Mucosa of rectum (tissue), 2 donors: Measurements from ENCODE around the gene CEP85L.

Experiments
- H3K27ac ChIP-seq, 2 donors: one replicate each; pipeline ENCODE4 v1.7.0; 2013; ENCODE audit warnings: inconsistent platforms in 2 of 2, low read depth in 2 of 2, low read length in 2 of 2
- H3K27me3 ChIP-seq, 2 donors: one replicate each; pipeline ENCODE4 v1.7.0; 2013; ENCODE audit warnings: low read length in 2 of 2; ENCODE audit not compliant: control insufficient read depth in 2 of 2, insufficient read depth in 2 of 2
- H3K36me3 ChIP-seq, 2 donors: one replicate each; pipeline ENCODE4 v1.7.0; 2013; ENCODE audit warnings: low read length in 2 of 2; ENCODE audit not compliant: control insufficient read depth in 2 of 2, insufficient read depth in 2 of 2
- H3K4me1 ChIP-seq, 2 donors: one replicate each; pipeline ENCODE4 v1.7.0; 2013; ENCODE audit warnings: low read length in 2 of 2, mild to moderate bottlenecking in 1 of 2; ENCODE audit not compliant: control insufficient read depth in 2 of 2, insufficient read depth in 2 of 2
- H3K4me3 ChIP-seq, 2 donors: one replicate each; pipeline ENCODE4 v1.7.0; 2013; ENCODE audit warnings: low read length in 2 of 2
- H3K9ac ChIP-seq, 2 donors: one replicate each; pipeline ENCODE4 v1.7.0; 2013; ENCODE audit warnings: low read length in 2 of 2, low read depth in 1 of 2, mild to moderate bottlenecking in 1 of 2
- H3K9me3 ChIP-seq, 2 donors: one replicate each; pipeline ENCODE4 v1.7.0; 2013; ENCODE audit warnings: low read length in 2 of 2; ENCODE audit not compliant: control insufficient read depth in 2 of 2
- donor health status: healthy.
- donor health status: Normal muscosa, but diverticular disease.

CEP85L gene

GRCh38 chr6:118645395-118645794 is 6.0 kb downstream of the CEP85L start:
- Histone ChIP-seq H3K27me3 (peaks cover 3 to 4% of the 10 kb centered on the region in 2 donors), H3K9ac (no peak overlapping the region), H3K9me3 (no peaks in the 10 kb centered on the region), H3K36me3 (no peaks in the 10 kb centered on the region), H3K4me3 (no peak overlapping the region), H3K4me1 (peaks cover 2 to 3% of the 10 kb centered on the region in 2 donors), H3K27ac (no peak overlapping the region)

- Histone ChIP-seq H3K36me3 (no peaks in the 10 kb centered on the region), H3K9ac (no peak overlapping the region), H3K9me3 (no peaks in the 10 kb centered on the region), H3K4me3 (no peak overlapping the region), H3K27ac (no peak overlapping the region), H3K4me1 (no peaks in the 10 kb centered on the region), H3K27me3 (no peaks in the 10 kb centered on the region)
These were observed 7.4 kb downstream of the CEP85L start for GRCh38 chr6:118644007-118644406.

GRCh38 chr6:118641042-118641441 is 10.3 kb downstream of the CEP85L start:
- Histone ChIP-seq H3K36me3 (no peaks in the 10 kb centered on the region), H3K27me3 (no peaks in the 10 kb centered on the region), H3K4me3 (no peak overlapping the region), H3K27ac (no peak overlapping the region), H3K4me1 (no peaks in the 10 kb centered on the region), H3K9ac (no peak overlapping the region), H3K9me3 (no peaks in the 10 kb centered on the region)

- Histone ChIP-seq H3K9me3 (no peaks in the 10 kb centered on the region), H3K4me1 (no peaks in the 10 kb centered on the region), H3K27me3 (no peaks in the 10 kb centered on the region), H3K9ac (no peak overlapping the region), H3K27ac (no peak overlapping the region), H3K36me3 (no peaks in the 10 kb centered on the region), H3K4me3 (no peak overlapping the region)
These were observed 12.1 kb downstream of the CEP85L start for GRCh38 chr6:118639054-118639964.

- H3K4me1 ChIP-seq, result no peaks in the 10 kb centered on the region
- H3K4me3 ChIP-seq, result no peak overlapping the region
- H3K27ac ChIP-seq, result no peak overlapping the region
- no peaks in the 10 kb centered on the region for H3K36me3 ChIP-seq
- no peak overlapping the region for H3K9ac ChIP-seq
- no peaks in the 10 kb centered on the region for H3K9me3 ChIP-seq
- no peaks in the 10 kb centered on the region for H3K27me3 ChIP-seq
These were observed 13.1 kb downstream of the CEP85L start for GRCh38 chr6:118638288-118638687.

- Histone ChIP-seq H3K9me3 (no peaks in the 10 kb centered on the region), H3K4me1 (no peaks in the 10 kb centered on the region), H3K27ac (no peak overlapping the region), H3K36me3 (no peaks in the 10 kb centered on the region), H3K4me3 (no peak overlapping the region), H3K9ac (no peak overlapping the region), H3K27me3 (no peaks in the 10 kb centered on the region)
These were observed 15.3 kb downstream of the CEP85L start for GRCh38 chr6:118635909-118636735.

- H3K36me3 ChIP-seq, result no peaks in the 10 kb centered on the region
- no peak overlapping the region for H3K27ac ChIP-seq
- H3K4me1 ChIP-seq, result no peaks in the 10 kb centered on the region
- no peak overlapping the region for H3K4me3 ChIP-seq
- H3K9ac ChIP-seq, result no peak overlapping the region
- H3K27me3 ChIP-seq, result no peaks in the 10 kb centered on the region
- H3K9me3 ChIP-seq, result no peaks in the 10 kb centered on the region
These were observed 19.0 kb downstream of the CEP85L start for GRCh38 chr6:118632359-118632758.

- no peak overlapping the region for H3K9ac ChIP-seq
- no peaks in the 10 kb centered on the region for H3K4me1 ChIP-seq
- no peaks in the 10 kb centered on the region for H3K27me3 ChIP-seq
- no peaks in the 10 kb centered on the region for H3K9me3 ChIP-seq
- no peak overlapping the region for H3K4me3 ChIP-seq
- H3K36me3 ChIP-seq, result no peaks in the 10 kb centered on the region
- H3K27ac ChIP-seq, result no peak overlapping the region
These were observed 20.5 kb downstream of the CEP85L start for GRCh38 chr6:118630923-118631322.

GRCh38 chr6:118630067-118630466 is 21.3 kb downstream of the CEP85L start:
- Histone ChIP-seq H3K4me3 (no peak overlapping the region), H3K36me3 (no peaks in the 10 kb centered on the region), H3K9me3 (peaks cover 0 to 3% of the 10 kb centered on the region in 2 donors), H3K27me3 (no peaks in the 10 kb centered on the region), H3K9ac (no peak overlapping the region), H3K4me1 (no peaks in the 10 kb centered on the region), H3K27ac (no peak overlapping the region)

- Histone ChIP-seq H3K9ac (no peak overlapping the region), H3K9me3 (peaks cover 0 to 3% of the 10 kb centered on the region in 2 donors), H3K36me3 (no peaks in the 10 kb centered on the region), H3K4me3 (no peak overlapping the region), H3K27me3 (no peaks in the 10 kb centered on the region), H3K4me1 (no peaks in the 10 kb centered on the region), H3K27ac (no peak overlapping the region)
These were observed 23.7 kb downstream of the CEP85L start for GRCh38 chr6:118627724-118628123.
